Measurements from ENCODE around the gene ASB2. TPM values are rescaled to one million over a fixed set of nuclear protein-coding genes. Genes with fewer than 3 reads are reported as not detected.

Gene ASB2
- total and polyA plus RNA-seq, 2 of the 13 experiments (the other 11 are each of a cell fraction or from before 2014, with no cell fraction given): 0.82 to 4.1 TPM

DNA sequence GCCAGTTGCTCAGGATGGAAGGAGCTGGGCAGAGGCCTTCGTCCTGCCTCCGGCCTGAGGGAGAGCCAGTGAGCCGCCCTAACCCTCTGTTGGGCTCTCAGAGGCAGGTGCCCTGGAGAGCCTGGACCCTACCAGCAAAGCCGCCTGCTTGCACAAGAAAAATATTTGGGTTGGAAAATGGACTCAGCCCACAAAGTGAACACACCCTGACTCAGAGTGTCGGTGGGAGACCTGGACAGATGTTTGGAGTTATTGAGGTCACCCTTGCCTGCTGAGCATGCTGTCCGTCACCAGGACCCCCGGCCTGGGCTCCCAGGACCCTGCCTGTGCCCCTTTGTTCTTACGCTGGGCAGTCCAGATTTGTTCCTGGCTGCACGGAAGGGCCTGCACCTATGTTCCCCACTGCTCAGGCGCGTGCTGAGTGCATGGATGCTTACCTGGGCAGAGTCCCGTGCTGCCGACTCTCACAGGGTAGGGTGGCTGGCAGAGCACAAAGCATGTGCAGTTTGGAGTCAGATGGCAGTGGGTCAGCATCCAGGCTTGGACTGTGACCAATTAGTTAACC is 26.8 kb downstream of the ASB2 start:
- H3K4me3 ChIP-seq (replicated peaks in 1 of 3; ENCODE audit: insufficient read depth in 1 of 3, low read depth in 2 of 3, low read length in 3 of 3): no peak overlapping the region
- no peaks in the 10 kb centered on the region for H3K9me3 ChIP-seq (ENCODE audit: low read length)
- no peak for FAIRE-seq
- ChIA-PET POLR2A (interaction anchor here (1.3 to 1.4 kb wide), 2 partner anchors 10 to 16 kb away, joined by 3 read pairs; no protein-coding TSS in a partner anchor), CTCF (ENCODE audit: low intra/inter-chr PET ratio, low total read pairs) (no interaction called here)
- ATAC-seq: no peak
- peaks cover 54% of the 10 kb centered on the region for H3K4me1 ChIP-seq (ENCODE audit: insufficient read depth, low read length)
- no peaks in the 10 kb centered on the region for H3K79me2 ChIP-seq (ENCODE audit: insufficient read depth, low read length)
- no peaks in the 10 kb centered on the region; a peak in 2 of 5 replicates for H3K27me3 ChIP-seq (ENCODE audit: control insufficient read depth in 1 of 2, insufficient read depth in 2 of 2, low read length in 2 of 2)
- H3K36me3 ChIP-seq (replicated peaks in 1 of 2; ENCODE audit: control insufficient read depth in 1 of 2, insufficient read depth in 2 of 2, low read length in 2 of 2): no peaks in the 10 kb centered on the region
- H3K27ac ChIP-seq (ENCODE audit: extremely low read length, insufficient read depth, low read length): no peak overlapping the region
- BruUV-seq (replicated peaks): no TSS peak
- in situ Hi-C loops (cut with HindIII; ENCODE audit: extremely low pct_ligation_motif_present, low pct_unique_long_range_greater_than_20kb): no loop called here
- no peak for DNase-seq (ENCODE audit: low spot score)
- no peak overlapping the region for H2AFZ ChIP-seq (ENCODE audit: low read length)
- TF ChIP-seq GPN1 (CRISPR knock-in tag; IDR thresholded peaks at IDR 0.05; ENCODE audit: borderline replicate concordance) (no peak), ZNF629 (CRISPR knock-in tag; conservative IDR thresholded peaks at IDR 0.05) (peak; percentile 61; the same call in 1 of the 2 replicates), ZNF781 (CRISPR knock-in tag; IDR thresholded peaks at IDR 0.05; ENCODE audit: borderline replicate concordance, not compliant biosample characterization) (no peak), CBX2 (IDR thresholded peaks at IDR 0.05; ENCODE audit: low read depth, low read length) (no peak), CBX2 (CRISPR knock-in tag; IDR thresholded peaks at IDR 0.05; ENCODE audit: low read depth) (no peak), SMC3 (IDR thresholded peaks at IDR 0.05; ENCODE audit: low read length) (no peak)
- TF ChIP-seq, protein P1, sequence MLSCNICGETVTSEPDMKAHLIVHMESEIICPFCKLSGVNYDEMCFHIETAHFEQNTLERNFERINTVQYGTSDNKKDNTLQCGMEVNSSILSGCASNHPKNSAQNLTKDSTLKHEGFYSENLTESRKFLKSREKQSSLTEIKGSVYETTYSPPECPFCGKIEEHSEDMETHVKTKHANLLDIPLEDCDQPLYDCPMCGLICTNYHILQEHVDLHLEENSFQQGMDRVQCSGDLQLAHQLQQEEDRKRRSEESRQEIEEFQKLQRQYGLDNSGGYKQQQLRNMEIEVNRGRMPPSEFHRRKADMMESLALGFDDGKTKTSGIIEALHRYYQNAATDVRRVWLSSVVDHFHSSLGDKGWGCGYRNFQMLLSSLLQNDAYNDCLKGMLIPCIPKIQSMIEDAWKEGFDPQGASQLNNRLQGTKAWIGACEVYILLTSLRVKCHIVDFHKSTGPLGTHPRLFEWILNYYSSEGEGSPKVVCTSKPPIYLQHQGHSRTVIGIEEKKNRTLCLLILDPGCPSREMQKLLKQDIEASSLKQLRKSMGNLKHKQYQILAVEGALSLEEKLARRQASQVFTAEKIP (CRISPR knock-in tag; IDR thresholded peaks at IDR 0.05; ENCODE audit: borderline replicate concordance): no peak
- TF ChIP-seq, protein P2, sequence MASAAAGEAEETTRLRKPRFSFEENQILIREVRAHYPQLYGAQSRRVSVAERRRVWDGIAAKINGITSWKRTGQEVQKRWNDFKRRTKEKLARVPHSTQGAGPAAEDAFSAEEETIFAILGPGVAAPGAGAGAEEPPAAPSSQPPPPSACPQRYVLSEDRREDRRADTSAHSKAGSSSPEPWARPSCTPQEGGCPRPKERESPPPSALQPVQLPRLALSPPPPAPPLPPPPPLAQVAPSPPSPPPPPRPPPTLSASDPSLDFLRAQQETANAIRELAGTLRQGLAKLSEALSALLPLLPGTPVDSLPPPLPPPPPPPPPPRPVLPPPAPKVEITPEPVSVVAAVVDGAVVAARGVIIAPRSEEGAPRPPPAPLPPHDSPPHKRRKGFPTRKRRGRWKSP (CRISPR knock-in tag; IDR thresholded peaks at IDR 0.05): no peak
- TF ChIP-seq, protein P3, sequence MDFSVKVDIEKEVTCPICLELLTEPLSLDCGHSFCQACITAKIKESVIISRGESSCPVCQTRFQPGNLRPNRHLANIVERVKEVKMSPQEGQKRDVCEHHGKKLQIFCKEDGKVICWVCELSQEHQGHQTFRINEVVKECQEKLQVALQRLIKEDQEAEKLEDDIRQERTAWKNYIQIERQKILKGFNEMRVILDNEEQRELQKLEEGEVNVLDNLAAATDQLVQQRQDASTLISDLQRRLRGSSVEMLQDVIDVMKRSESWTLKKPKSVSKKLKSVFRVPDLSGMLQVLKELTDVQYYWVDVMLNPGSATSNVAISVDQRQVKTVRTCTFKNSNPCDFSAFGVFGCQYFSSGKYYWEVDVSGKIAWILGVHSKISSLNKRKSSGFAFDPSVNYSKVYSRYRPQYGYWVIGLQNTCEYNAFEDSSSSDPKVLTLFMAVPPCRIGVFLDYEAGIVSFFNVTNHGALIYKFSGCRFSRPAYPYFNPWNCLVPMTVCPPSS (IDR thresholded peaks at IDR 0.05): no peak
- TF ChIP-seq, protein P4, sequence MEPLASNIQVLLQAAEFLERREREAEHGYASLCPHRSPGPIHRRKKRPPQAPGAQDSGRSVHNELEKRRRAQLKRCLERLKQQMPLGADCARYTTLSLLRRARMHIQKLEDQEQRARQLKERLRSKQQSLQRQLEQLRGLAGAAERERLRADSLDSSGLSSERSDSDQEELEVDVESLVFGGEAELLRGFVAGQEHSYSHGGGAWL (CRISPR knock-in tag; IDR thresholded peaks at IDR 0.05): no peak
- H3K4me2 ChIP-seq (ENCODE audit: low read depth, low read length): no peak overlapping the region
- no peaks in the 10 kb centered on the region for H4K20me1 ChIP-seq (ENCODE audit: insufficient read depth, low read length)
- 90% methylated on average over 3 of the region's 13 CpGs for WGBS (ENCODE audit: low lambda C conversion rate)
- H3K9ac ChIP-seq (ENCODE audit: insufficient read depth, low read depth, low read length): no peak overlapping the region
- intact Hi-C loops (cut with micrococcal nuclease; ENCODE audit: unreplicated experiment): loop anchor here (10.0 kb wide), 1 partner anchor 185 kb away; no protein-coding TSS in a partner anchor
